IMR-90 (cell line): Measurements from ENCODE around the gene FAM98C. TPM values are rescaled to one million over a fixed set of nuclear protein-coding genes. Genes with fewer than 3 reads are reported as not detected.

Experiments
- ATAC-seq: fragments of 200-7000 bp; cut with Tn5 transposase; 2 replicates; pipeline ENCODE4 v1.9.1; 2020; ENCODE audit warnings: low read depth, mild to moderate bottlenecking, moderate library complexity
- BruUV-seq: library from RNA; stranded (reverse); fragments of 400-500 nt; replicated peaks from 2 replicates; lab custom pipeline; 2021; lab: Mats Ljungman, UMichigan
- CTCF ChIA-PET: fragments of 300-600 bp; formaldehyde crosslinking; extraction: SDS; loops from one replicate; lab custom pipeline; 2021; ENCODE audit warnings: antibody characterized with exemption; lab: Yijun Ruan, JAX
- POLR2A ChIA-PET: fragments of 300-600 bp; sonication (Branson Sonifier 250); formaldehyde crosslinking; loops from one replicate; lab custom pipeline; 2022; ENCODE audit warnings: antibody characterized with exemption; ENCODE audit not compliant: unreplicated experiment; lab: Charles Lee
- DNase-seq: peaks from one replicate; pipeline ENCODE4 v3.0.0; 2013
- H2AFZ ChIP-seq: replicated peaks from 2 replicates; pipeline ENCODE3; 2013; ENCODE audit warnings: low read length, mild to moderate bottlenecking; ENCODE audit not compliant: poor library complexity
- H2AK5ac ChIP-seq: 2 replicates; pipeline ENCODE4 v1.6.1; 2013; ENCODE audit warnings: low read depth, low read length, inconsistent platforms
- H2AK9ac ChIP-seq: replicated peaks from 2 replicates; pipeline ENCODE3; 2013; ENCODE audit warnings: mild to moderate bottlenecking, low read depth, low read length, moderate library complexity; ENCODE audit not compliant: poor library complexity
- H2BK120ac ChIP-seq: 2 replicates; pipeline ENCODE4 v1.6.1; 2013; ENCODE audit warnings: low read depth, low read length, inconsistent platforms
- H2BK15ac ChIP-seq: 3 replicates; pipeline ENCODE4 v1.6.1; 2013; ENCODE audit warnings: low read depth, low read length, inconsistent platforms
- H2BK20ac ChIP-seq: 2 replicates; pipeline ENCODE4 v1.6.1; 2013; ENCODE audit warnings: low read depth, mild to moderate bottlenecking, inconsistent platforms, low read length, moderate library complexity
- H2BK5ac ChIP-seq: 2 replicates; pipeline ENCODE4 v1.6.1; 2013; ENCODE audit warnings: mild to moderate bottlenecking, low read depth, low read length, inconsistent platforms; ENCODE audit not compliant: poor library complexity, severe bottlenecking
- H3K14ac ChIP-seq: replicated peaks from 2 replicates; pipeline ENCODE4 v1.6.1; 2013; ENCODE audit warnings: low read depth, low read length, inconsistent platforms
- H3K18ac ChIP-seq: 2 replicates; pipeline ENCODE4 v1.6.1; 2013; ENCODE audit warnings: low read depth, low read length, control low read depth
- H3K23ac ChIP-seq: 2 replicates; pipeline ENCODE4 v1.6.1; 2013; ENCODE audit warnings: low read depth, low read length, inconsistent platforms
- H3K27ac ChIP-seq: 2 replicates; pipeline ENCODE4 v1.5.1; 2013; ENCODE audit warnings: mild to moderate bottlenecking, control low read depth, low read length; ENCODE audit not compliant: insufficient read depth
- H3K27me3 ChIP-seq: 2 replicates; pipeline ENCODE4 v1.6.1; 2013; ENCODE audit warnings: low read length; ENCODE audit not compliant: control insufficient read depth, insufficient read depth
- H3K36me3 ChIP-seq: 2 replicates; pipeline ENCODE4 v1.6.1; 2013; ENCODE audit warnings: low read length, mixed read lengths; ENCODE audit not compliant: control insufficient read depth, insufficient read depth
- H3K4ac ChIP-seq: 2 replicates; pipeline ENCODE4 v1.6.1; 2013; ENCODE audit warnings: low read depth, low read length, inconsistent platforms
- H3K4me1 ChIP-seq: 2 replicates; pipeline ENCODE4 v1.6.1; 2013; ENCODE audit warnings: low read length, mixed read lengths; ENCODE audit not compliant: control insufficient read depth, insufficient read depth
- H3K4me2 ChIP-seq: 2 replicates; pipeline ENCODE4 v1.6.1; 2013; ENCODE audit warnings: low read depth, mild to moderate bottlenecking, control low read depth, low read length, moderate library complexity
- H3K4me3 ChIP-seq: 2 replicates; pipeline ENCODE4 v1.5.1; 2013; ENCODE audit warnings: low read depth, mild to moderate bottlenecking, control low read depth, low read length, moderate library complexity; ENCODE audit not compliant: insufficient read depth
- H3K56ac ChIP-seq: 2 replicates; pipeline ENCODE4 v1.6.1; 2013; ENCODE audit warnings: low read length, inconsistent platforms; ENCODE audit not compliant: insufficient read depth; ENCODE audit errors: extremely low read depth
- H3K79me1 ChIP-seq, 2 experiments: 2 replicates each; pipeline ENCODE4 v1.6.1; 2013; ENCODE audit warnings: low read length in 2 of 2, inconsistent platforms in 1 of 2, low read depth in 1 of 2
- H3K9ac ChIP-seq: 2 replicates; pipeline ENCODE4 v1.6.1; 2013; ENCODE audit warnings: low read depth, low read length, control low read depth
- H3K9me1 ChIP-seq: 2 replicates; pipeline ENCODE4 v1.6.1; 2013; ENCODE audit warnings: low read length, inconsistent platforms; ENCODE audit not compliant: insufficient read depth
- H3K9me3 ChIP-seq: 2 replicates; pipeline ENCODE4 v1.6.1; 2013; ENCODE audit warnings: low read length; ENCODE audit not compliant: control insufficient read depth, insufficient read depth
- H4K20me1 ChIP-seq: 2 replicates; pipeline ENCODE4 v1.6.1; 2013; ENCODE audit warnings: low read length, inconsistent platforms; ENCODE audit not compliant: insufficient read depth
- H4K5ac ChIP-seq: 2 replicates; pipeline ENCODE4 v1.6.1; 2013; ENCODE audit warnings: mild to moderate bottlenecking, low read depth, low read length, control low read depth
- H4K8ac ChIP-seq, 2 experiments: 2 replicates each; pipeline ENCODE4 v1.6.1; 2013; ENCODE audit warnings: low read depth in 2 of 2, low read length in 2 of 2, control low read depth in 1 of 2, inconsistent platforms in 1 of 2
- H4K91ac ChIP-seq: 2 replicates; pipeline ENCODE4 v1.6.1; 2013; ENCODE audit warnings: low read depth, low read length, inconsistent platforms; ENCODE audit not compliant: insufficient read depth
- BHLHE40 ChIP-seq: fragments of 150-350 bp; IDR thresholded peaks from 2 replicates; pipeline ENCODE4 v1.6.1; 2016; ENCODE audit warnings: mild to moderate bottlenecking, low read depth, low read length
- CEBPB ChIP-seq: IDR thresholded peaks from 2 replicates; pipeline ENCODE4 v1.6.1; 2012; ENCODE audit warnings: low read depth, low read length, improper control_type of control experiment
- CHD1 ChIP-seq: IDR thresholded peaks from 2 replicates; pipeline ENCODE4 v1.6.1; 2012; ENCODE audit warnings: low read depth, low read length, improper control_type of control experiment
- ELK1 ChIP-seq: fragments of 150-350 bp; IDR thresholded peaks from 2 replicates; pipeline ENCODE4 v1.6.1; 2016; ENCODE audit warnings: low read depth, mild to moderate bottlenecking, low read length, moderate library complexity, borderline replicate concordance
- FOS ChIP-seq: fragments of 150-350 bp; IDR thresholded peaks from 2 replicates; pipeline ENCODE4 v1.6.1; 2016; ENCODE audit warnings: low read depth, low read length
- MAFK ChIP-seq: IDR thresholded peaks from 2 replicates; pipeline ENCODE4 v1.6.1; 2012; ENCODE audit warnings: low read depth, low read length, improper control_type of control experiment
- MAZ ChIP-seq: IDR thresholded peaks from 2 replicates; pipeline ENCODE4 v1.6.1; 2012; ENCODE audit warnings: low read depth, mild to moderate bottlenecking, low read length, improper control_type of control experiment, moderate library complexity, borderline replicate concordance
- MXI1 ChIP-seq: IDR thresholded peaks from 2 replicates; pipeline ENCODE4 v1.6.1; 2012; ENCODE audit warnings: low read depth, mild to moderate bottlenecking, low read length, moderate library complexity, borderline replicate concordance
- NFE2L2 ChIP-seq: fragments of 150-350 bp; IDR thresholded peaks from 2 replicates; pipeline ENCODE4 v1.6.1; 2016; ENCODE audit warnings: low read depth, mild to moderate bottlenecking, low read length
- POLR2A ChIP-seq: IDR thresholded peaks from 2 replicates; pipeline ENCODE4 v1.6.1; 2012; ENCODE audit warnings: mild to moderate bottlenecking, low read depth, low read length
- RAD21 ChIP-seq: IDR thresholded peaks from 2 replicates; pipeline ENCODE4 v1.6.1; 2012; ENCODE audit warnings: low read length, improper control_type of control experiment
- RCOR1 ChIP-seq: IDR thresholded peaks from 2 replicates; pipeline ENCODE4 v1.6.1; 2012; ENCODE audit warnings: mild to moderate bottlenecking, low read length, improper control_type of control experiment; ENCODE audit not compliant: insufficient replicate concordance
- RFX5 ChIP-seq: IDR thresholded peaks from 2 replicates; pipeline ENCODE4 v1.8.0; 2012; ENCODE audit warnings: low read depth, mild to moderate bottlenecking, low read length, moderate library complexity
- SMC3 ChIP-seq: fragments of 150-350 bp; IDR thresholded peaks from 2 replicates; pipeline ENCODE4 v1.6.1; 2016; ENCODE audit warnings: low read depth, mild to moderate bottlenecking, antibody characterized with exemption, low read length, moderate library complexity
- WGBS, 2 experiments: methylation state at CpG; one replicate each; pipeline versions ENCODE4 v1.1.5 to v1.1.7; 2013; ENCODE audit warnings: missing lambda C conversion rate in 2 of 2; ENCODE audit not compliant: insufficient read length in 1 of 2; ENCODE audit errors: extremely low coverage in 2 of 2; 5-methylcytosine and 5-hydroxymethylcytosine counted together
- dilution Hi-C: fragments of 300-500 bp; cut with HindIII; formaldehyde crosslinking; loops from one replicate; pipeline ENCODE4 v1.14.3; 2018; ENCODE audit warnings: low sequenced_read_pairs; ENCODE audit not compliant: unreplicated experiment
- in situ Hi-C: fragments of 300-500 bp; cut with MboI; formaldehyde crosslinking; loops from 3 replicates; pipeline ENCODE4 v1.14.3; 2019; ENCODE audit warnings: low sequenced_read_pairs, inconsistent platforms, mixed read lengths
- intact Hi-C: fragments of 100-400 bp; cut with micrococcal nuclease; formaldehyde crosslinking; loops from 2 replicates; pipeline ENCODE4 v1.10.0; 2022
- polyA plus RNA-seq, 3 experiments: library from polyadenylated mRNA; depleted of rRNA; stranded (reverse); fragments of >200 nt; gene quantifications; 2 replicates each; pipeline ENCODE4 v1.2.3, GENCODE V29; 2012; ENCODE audit warnings: low replicate concordance in 1 of 3
- total RNA-seq: library from RNA; depleted of rRNA; stranded (reverse); fragments of >200 nt; gene quantifications from 2 replicates; pipeline ENCODE4 v1.2.3, GENCODE V29; 2012
- TF ChIP-seq, protein P1 (sequence below): conservative IDR thresholded peaks from 2 replicates; pipeline ENCODE4 v1.5.1; 2012; ENCODE audit warnings: mild to moderate bottlenecking, low read depth, low read length, improper control_type of control experiment
- TF ChIP-seq, protein P2 (sequence below): fragments of 150-350 bp; IDR thresholded peaks from 2 replicates; pipeline ENCODE4 v1.6.1; 2017; ENCODE audit warnings: mild to moderate bottlenecking, antibody characterized with exemption, low read length, low read depth

Gene FAM98C
- total and polyA plus RNA-seq, 2 of the 4 experiments (the other 2 are of a cell fraction) = 3.6 to 17.9 TPM

- H3K36me3 ChIP-seq = peaks cover 11% of the 10 kb centered on the region; the same call in 1 of the 2 replicates
- H3K4me3 ChIP-seq = no peak overlapping the region
- POLR2A ChIA-PET = no interaction called here
- dilution Hi-C loops (no loop called here), in situ Hi-C loops (loop anchor here (25.0 kb wide), 1 partner anchor 528 kb away; the partner anchor contains the start of genes MRPS12 and SARS2), intact Hi-C loops (no loop called here)
- no peak overlapping the region for H3K27ac ChIP-seq
- no peaks in the 10 kb centered on the region for H3K4me1 ChIP-seq
- no peak overlapping the region for H3K9ac ChIP-seq
- H2BK15ac ChIP-seq = no peak overlapping the region
- 63% methylated on average over 5 of the region's 7 CpGs; no CpG with 5 or more reads in 1 of the 2 experiments for WGBS, 2 experiments
- BruUV-seq = no TSS peak
- H3K27me3 ChIP-seq = no peaks in the 10 kb centered on the region
- ATAC-seq = peak; percentile 72
- H3K9me3 ChIP-seq = no peaks in the 10 kb centered on the region
- H4K8ac ChIP-seq = no peak overlapping the region
- no peak overlapping the region for H3K4me2 ChIP-seq
- H3K4ac ChIP-seq = no peak overlapping the region
- no peak overlapping the region for H2BK5ac ChIP-seq
- H4K20me1 ChIP-seq = no peaks in the 10 kb centered on the region
- H4K91ac ChIP-seq = no peak overlapping the region
- H2BK120ac ChIP-seq = no peak overlapping the region
- peak; percentile 54 for DNase-seq
- H4K5ac ChIP-seq = no peak overlapping the region
- H2AFZ ChIP-seq = peak overlapping the region; percentile 10
- H3K9me1 ChIP-seq = no peaks in the 10 kb centered on the region
- TF ChIP-seq RAD21 = no peak
- TF ChIP-seq, protein P1, sequence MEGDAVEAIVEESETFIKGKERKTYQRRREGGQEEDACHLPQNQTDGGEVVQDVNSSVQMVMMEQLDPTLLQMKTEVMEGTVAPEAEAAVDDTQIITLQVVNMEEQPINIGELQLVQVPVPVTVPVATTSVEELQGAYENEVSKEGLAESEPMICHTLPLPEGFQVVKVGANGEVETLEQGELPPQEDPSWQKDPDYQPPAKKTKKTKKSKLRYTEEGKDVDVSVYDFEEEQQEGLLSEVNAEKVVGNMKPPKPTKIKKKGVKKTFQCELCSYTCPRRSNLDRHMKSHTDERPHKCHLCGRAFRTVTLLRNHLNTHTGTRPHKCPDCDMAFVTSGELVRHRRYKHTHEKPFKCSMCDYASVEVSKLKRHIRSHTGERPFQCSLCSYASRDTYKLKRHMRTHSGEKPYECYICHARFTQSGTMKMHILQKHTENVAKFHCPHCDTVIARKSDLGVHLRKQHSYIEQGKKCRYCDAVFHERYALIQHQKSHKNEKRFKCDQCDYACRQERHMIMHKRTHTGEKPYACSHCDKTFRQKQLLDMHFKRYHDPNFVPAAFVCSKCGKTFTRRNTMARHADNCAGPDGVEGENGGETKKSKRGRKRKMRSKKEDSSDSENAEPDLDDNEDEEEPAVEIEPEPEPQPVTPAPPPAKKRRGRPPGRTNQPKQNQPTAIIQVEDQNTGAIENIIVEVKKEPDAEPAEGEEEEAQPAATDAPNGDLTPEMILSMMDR = no peak
- no peak for TF ChIP-seq MAZ
- TF ChIP-seq CHD1 = no peak
- TF ChIP-seq FOS = no peak
- TF ChIP-seq RFX5 = no peak
- TF ChIP-seq, protein P2, sequence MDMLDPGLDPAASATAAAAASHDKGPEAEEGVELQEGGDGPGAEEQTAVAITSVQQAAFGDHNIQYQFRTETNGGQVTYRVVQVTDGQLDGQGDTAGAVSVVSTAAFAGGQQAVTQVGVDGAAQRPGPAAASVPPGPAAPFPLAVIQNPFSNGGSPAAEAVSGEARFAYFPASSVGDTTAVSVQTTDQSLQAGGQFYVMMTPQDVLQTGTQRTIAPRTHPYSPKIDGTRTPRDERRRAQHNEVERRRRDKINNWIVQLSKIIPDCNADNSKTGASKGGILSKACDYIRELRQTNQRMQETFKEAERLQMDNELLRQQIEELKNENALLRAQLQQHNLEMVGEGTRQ = no peak
- TF ChIP-seq MXI1 = no peak
- no peak for TF ChIP-seq ELK1
- TF ChIP-seq CEBPB = no peak
- no peak for TF ChIP-seq NFE2L2
- TF ChIP-seq RCOR1 = no peak
- no peak for TF ChIP-seq MAFK
- no peak for TF ChIP-seq POLR2A
- no peak for TF ChIP-seq SMC3
- TF ChIP-seq BHLHE40 = no peak
- CTCF ChIA-PET = no interaction called here
- no peak overlapping the region for H3K14ac ChIP-seq
- H3K18ac ChIP-seq = no peak overlapping the region
- no peak overlapping the region for H3K23ac ChIP-seq
- H3K79me1 ChIP-seq = no peaks in the 10 kb centered on the region
- H3K56ac ChIP-seq = no peak overlapping the region
- no peak overlapping the region for H2AK9ac ChIP-seq
- no peak overlapping the region for H2AK5ac ChIP-seq
- H2BK20ac ChIP-seq = no peak overlapping the region
These were observed 6.8 kb downstream of the FAM98C start for GRCh38 chr19:38409631-38410133.
